Activated T-cell treated with anti-CD3 and anti-CD28 coated beads for 48 hours (primary cell): Measurements from ENCODE around the gene CIITA.
"Not testable (repeated sequence)": the region's sequence is repeated elsewhere in the genome, so short reads cannot be mapped to it uniquely, and the experiment has no call there.

ENCODE experiments used
- DNase-seq: peaks from one replicate; pipeline ENCODE4 v3.0.0-alpha.2; 2020; ENCODE audit warnings: low read depth

CIITA gene, protein sequence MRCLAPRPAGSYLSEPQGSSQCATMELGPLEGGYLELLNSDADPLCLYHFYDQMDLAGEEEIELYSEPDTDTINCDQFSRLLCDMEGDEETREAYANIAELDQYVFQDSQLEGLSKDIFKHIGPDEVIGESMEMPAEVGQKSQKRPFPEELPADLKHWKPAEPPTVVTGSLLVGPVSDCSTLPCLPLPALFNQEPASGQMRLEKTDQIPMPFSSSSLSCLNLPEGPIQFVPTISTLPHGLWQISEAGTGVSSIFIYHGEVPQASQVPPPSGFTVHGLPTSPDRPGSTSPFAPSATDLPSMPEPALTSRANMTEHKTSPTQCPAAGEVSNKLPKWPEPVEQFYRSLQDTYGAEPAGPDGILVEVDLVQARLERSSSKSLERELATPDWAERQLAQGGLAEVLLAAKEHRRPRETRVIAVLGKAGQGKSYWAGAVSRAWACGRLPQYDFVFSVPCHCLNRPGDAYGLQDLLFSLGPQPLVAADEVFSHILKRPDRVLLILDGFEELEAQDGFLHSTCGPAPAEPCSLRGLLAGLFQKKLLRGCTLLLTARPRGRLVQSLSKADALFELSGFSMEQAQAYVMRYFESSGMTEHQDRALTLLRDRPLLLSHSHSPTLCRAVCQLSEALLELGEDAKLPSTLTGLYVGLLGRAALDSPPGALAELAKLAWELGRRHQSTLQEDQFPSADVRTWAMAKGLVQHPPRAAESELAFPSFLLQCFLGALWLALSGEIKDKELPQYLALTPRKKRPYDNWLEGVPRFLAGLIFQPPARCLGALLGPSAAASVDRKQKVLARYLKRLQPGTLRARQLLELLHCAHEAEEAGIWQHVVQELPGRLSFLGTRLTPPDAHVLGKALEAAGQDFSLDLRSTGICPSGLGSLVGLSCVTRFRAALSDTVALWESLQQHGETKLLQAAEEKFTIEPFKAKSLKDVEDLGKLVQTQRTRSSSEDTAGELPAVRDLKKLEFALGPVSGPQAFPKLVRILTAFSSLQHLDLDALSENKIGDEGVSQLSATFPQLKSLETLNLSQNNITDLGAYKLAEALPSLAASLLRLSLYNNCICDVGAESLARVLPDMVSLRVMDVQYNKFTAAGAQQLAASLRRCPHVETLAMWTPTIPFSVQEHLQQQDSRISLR

DNA sequence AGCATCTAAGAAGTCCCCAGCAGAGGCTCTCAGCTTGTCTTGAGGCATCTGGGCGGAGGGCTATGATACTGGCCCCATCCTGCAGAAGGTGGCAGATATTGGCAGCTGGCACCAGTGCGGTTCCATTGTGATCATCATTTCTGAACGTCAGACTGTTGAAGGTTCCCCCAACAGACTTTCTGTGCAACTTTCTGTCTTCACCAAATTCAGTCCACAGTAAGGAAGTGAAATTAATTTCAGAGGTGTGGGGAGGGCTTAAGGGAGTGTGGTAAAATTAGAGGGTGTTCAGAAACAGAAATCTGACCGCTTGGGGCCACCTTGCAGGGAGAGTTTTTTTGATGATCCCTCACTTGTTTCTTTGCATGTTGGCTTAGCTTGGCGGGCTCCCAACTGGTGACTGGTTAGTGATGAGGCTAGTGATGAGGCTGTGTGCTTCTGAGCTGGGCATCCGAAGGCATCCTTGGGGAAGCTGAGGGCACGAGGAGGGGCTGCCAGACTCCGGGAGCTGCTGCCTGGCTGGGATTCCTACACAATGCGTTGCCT is at the start of gene CIITA:
CIITA (plus strand) TSS at position 404 of the 543 bp plus-strand sequence; CDS start at position 533, 129 bp downstream.
- peak; percentile 48 for DNase-seq

DNA sequence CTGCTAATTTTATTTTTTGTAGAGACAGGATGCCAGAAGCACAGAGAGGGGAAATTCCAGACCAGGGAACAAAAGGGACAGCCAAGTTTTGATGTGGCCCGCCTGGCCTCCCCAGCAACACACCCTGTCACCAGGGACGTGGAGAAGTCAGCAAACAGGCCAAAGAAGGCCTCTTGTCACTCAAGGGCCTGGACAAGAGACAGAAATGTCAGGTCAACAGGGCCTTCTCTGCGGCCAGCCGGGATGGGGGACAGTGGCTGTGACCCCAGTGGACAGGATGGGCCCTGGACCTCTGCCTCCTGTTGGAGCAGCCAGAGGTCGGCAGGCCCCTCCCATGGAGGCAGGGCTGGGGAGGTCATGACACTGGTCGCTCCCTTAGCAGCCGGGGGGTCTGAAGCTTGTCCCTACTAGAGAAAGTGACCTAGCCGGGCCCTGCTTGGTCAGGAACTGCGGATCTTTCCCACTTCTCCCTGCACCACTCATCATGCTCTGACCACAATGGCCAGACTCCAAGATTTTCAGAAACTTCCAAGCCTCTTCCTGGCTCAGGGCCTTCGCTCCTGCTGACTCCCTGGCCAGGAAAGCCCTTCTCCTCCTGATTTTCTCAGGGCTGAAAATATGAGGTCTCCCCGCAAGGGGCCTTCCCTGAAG is 49.2 kb upstream of the CIITA start:
- DNase-seq: no peak

DNA sequence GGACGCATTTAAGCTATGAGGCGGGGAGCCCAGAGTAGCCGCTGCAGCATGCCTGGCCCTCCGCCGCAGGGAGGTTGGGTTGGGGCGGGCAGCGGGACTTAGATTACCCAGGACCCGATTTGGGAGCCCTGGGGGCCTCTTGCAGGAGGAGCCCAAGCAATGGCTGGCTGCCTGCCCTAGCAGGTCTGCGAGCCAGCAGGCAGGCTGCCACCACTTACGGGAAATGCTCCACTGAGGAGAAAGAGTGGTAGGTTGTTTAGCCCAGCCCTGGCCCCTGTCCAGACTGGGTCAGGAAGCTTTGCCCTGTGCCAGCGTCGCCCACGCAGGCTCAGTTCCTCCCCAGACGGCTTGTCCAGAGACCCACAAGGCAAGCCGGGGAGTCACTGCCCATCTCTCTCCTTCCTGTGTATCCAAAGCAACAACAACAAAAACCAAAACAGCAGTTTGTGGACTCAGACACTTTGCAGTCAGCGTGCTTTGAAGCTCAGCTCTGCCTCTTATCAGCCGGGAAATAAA is 48.1 kb upstream of the CIITA start:
- DNase-seq: no peak

DNA sequence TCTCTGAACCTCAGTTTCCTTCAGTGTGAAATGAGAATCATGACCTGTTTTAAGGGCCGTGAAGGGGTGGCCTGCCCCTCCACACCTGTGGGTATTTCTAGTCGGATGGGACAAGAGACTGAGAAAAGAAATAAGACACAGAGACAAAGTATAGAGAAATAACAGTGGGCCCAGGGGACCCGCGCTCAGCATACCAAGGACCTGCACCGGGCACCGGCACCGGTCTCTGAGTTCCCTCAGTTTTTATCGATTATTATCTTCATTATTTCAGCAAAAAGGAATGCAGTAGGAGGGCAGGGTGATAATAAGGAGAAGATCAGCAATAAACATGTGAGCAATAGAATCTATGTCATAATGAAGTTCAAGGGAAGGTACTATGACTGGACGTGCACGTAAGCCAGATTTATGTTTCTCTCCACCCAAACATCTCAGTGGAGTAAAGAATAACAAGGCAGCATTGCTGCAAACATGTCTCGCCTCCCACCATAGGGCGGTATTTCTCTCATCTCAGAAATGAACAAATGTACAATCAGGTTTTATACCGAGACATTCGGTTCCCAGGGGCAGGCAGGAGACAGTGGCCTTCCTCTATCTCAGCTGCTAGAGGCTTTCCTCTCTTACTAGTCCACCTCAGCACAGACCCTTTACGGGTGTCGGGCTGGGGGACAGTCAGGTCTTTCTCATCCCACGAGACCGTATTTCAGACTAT is 47.5 kb upstream of the CIITA start:
- not testable (repeated sequence) for DNase-seq

DNA sequence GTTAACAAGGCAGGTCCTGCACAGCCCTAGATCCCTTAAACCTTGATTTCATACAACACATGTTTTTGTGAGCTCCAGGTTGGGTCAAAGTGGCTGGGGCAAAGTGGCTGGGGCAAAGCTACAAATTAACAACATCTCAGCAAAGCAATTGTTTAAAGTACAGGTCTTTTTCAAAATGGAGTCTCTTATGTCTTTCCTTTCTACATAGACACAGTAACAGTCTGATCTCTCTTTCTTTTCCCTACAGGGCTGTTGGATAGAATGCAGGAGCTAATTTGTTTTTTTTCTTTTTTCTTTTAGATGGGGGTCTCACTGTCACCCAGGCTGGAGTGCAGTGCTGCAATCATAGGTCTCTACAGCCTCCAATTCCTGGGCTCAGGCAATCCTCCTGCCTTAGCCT is 46.8 kb upstream of the CIITA start:
- DNase-seq: not testable (repeated sequence)

DNA sequence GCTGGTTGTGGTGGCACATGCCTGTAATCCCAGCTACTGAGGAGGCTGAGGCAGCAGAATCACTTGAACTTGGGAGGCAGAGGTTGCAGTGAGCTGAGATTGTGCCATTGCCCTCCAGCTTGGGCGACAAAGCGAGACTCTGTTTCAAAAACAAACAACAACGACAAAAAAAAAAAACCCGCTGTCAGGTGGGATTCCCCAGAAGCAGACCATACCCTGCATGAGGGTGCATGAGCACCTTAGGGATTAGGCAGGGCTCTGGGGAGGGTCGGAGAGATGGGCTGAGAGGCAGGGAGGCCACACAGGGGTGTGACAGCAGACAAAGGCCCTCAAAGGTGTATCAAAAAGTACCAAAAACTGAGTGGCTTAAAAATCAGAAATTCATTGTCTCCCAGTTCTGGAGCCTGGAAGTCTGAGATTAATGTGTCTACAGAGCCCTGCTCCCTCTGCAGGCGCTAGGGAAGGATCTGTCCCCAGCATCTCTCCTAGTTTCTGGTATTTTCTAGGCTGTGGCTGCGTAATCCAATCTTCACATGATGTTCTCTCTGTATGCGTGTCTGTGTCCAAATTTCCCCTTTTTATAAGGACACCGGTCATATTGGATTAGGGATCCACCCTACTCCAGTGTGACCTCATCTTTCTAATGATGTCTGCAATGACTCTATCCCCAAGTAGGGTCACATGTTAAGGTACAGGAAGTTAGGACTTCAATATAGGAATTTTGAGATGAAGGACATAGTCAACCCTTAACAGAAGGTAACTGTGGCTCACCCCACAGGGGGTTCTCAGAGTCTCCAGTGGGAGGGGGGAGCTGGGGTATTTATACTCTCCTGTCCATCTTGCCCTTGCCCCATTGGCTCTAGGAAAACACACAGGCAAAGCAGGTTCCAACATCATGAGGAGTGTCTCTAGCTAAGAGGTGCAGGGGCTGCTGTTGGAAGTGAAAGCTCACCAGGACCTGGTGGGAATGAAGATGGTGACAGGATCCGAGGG is 44.8 kb upstream of the CIITA start:
- DNase-seq: no peak

DNA sequence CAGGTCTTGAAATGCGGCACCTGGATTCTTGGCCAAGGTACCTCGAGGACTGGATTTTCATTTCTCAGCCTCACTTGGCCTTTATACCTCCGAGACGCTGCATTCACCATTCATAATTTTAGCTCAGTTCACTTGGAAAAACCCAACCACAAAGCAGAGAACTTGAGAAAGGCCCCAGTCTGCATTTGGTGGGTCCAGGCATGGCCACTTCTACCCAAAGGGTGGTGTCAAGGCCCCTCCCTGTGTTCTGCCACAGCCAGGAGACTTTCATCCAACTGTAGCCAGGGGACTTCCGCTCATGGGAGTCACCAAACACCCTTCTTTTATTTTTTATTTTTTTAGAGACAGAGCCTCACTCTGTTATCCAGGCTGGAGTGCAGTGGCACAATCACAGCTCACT is 43.7 kb upstream of the CIITA start:
- no peak for DNase-seq

DNA sequence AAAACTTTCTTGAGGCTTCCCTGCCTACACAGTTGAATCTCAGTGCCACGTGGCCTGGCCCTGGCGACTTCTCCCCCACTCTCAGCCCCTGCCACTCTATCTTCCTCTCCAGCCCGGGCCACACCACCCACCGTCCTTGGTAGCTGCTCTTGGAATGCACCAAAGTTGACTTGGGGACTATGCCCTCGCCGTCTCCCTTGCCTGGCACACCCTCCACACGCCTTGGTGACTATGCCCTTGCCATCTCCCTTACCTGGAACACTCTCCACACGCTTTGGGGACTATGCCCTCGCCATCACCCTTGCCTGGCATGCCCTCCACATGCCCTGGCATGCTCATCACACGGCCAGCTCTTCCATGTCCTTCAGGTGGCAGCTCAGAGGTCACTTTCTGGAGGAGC is 42.9 kb upstream of the CIITA start:
- no peak for DNase-seq

DNA sequence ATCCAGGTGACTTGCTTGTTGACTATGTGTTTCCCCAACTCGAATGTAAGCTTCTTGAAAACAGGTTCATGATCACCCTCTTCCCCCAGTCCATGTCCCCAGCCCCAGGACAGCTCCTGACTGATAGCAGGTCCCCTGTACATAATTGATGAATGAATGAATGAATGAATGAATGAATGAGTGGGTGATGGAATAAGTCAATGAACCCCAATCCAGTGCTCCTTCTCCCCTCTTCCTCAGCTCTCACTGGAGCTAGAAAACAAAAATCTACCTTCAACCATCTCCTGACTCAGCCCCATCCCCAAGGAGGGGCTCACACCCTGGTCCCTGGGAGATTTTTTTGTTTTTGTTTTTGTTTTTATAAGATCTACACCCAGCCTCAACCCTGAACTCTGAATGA is 42.2 kb upstream of the CIITA start:
- DNase-seq: no peak

DNA sequence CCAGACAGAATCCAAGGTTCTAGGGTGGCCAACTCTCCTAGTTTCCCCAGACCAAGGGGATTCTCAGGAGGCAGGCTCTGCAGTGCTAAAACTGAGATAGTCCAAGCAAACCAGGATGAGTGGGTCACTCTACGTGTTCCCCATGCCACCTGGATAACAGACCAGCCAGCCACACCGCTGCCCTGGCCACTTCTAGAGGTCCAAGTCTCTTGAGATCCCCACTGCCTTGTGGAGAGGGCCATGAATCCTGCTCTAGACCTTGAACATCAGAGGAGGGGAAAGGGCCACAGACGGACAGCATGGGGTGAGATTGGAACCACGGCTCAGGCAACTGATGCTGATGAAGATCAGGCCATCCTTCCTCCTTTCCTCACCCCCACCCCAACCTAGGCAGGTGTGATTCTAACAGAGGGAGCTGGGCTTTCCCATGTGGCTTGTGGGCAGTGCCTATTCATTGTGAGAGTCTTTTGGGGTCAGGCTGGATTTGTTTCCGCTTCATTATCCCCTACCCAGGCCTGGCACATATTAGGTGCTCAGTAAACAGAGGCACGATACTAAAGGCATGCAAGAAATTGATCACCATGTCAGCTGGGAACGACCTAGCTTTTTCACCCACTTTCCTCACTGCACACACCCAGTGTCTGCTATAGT is 41.6 kb upstream of the CIITA start:
- peak; percentile 4 for DNase-seq

DNA sequence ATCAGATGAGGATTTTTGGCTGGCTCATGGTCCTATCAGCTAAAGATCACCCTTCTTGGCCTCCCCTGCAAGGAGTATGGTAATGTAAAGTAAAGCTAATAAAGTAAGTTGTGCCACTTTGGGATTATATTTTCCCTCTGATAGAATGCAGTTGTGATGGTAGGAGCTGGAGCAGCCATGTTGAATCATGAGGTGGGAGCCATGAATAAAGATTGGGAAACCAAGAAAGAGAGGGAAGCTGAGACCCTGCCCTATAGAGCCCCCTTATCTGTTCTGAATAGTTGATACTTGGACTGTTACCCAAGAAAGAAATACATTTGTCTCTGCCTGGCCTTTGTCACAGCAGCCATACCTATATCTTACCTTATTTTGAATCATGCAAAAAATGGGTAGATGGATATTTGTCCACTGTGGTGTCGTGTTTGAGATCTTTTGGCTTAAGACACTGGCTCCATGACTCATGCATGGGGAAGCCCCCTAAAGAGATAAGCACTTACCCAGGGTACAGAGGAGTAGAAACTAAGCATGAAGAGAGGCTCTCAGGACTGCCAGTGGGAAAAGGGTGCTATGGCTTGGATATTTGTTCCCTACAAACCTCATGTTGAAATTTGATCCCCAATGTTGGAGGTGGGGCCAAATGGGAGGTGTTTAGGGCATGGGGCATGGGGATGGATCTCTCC is 40.7 kb upstream of the CIITA start:
- DNase-seq: no peak

DNA sequence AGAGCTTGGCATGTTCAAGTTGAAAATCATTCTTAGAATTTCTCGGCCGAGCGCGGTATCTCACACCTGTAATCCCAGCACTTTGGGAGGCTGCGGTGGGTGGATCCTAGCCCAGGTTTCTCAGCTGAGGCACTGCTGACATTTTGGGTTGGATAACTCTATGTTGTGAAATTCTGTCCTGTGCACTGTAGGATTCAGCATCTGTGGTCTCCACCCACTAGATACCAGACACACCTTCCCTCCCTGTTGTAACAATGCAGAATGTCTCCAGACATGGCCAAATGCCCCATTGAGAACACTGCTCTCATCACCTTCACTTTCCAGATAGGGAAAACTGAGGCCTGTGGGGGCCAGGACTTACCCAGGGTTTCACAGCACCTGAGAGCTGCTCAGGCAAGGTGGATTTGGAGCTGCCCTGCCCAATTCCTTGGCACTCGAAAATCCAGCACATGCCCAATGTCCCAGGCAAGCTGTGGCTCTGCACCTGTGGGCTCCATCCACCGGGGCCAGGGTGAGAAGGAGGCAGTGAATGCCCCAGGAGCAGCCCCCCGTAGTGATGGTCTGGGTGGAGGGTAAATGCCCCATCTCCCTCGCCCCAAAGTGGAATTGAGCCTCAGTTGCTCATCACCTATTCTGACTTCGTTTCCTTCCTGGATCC is 38.3 kb upstream of the CIITA start:
- no peak for DNase-seq

DNA sequence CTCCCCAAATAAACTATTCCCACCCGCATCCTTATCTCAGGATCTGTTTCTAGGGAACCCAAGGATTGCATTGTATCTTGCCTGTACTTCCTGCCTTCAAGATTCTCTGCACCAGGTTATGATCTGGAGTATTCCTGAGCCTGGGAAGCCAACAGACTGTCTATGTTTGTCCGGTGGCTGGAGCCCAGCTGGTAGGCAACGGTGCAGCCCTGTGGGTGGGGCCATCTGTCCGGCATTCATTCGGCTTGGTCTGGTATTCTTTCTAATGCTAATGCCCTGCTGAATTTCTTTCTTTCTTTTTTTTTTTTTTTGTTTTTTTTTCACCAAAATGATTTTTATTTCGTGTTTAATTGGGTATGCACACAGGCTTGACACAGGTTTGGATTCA is 37.7 kb upstream of the CIITA start:
- DNase-seq: no peak

DNA sequence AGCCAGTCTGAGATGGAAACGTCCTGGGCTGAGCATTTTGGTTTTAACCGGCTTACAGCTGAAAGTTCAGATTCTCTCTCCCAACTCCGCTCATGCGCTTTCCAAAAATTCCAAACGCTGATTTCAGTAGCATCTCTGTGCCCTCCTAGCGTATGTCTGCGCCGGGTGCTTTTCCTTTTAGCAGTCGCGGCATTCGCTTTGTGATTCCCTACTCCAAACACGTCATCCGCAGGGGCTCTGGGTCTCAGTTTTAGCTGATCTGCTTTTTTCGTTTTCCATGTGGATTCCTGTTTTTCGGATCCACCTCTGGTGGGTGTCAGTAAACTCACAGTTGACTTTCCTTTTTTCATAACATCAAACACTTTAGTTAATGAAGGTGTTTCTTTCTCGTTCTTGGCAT is 36.3 kb upstream of the CIITA start:
- no peak for DNase-seq

DNA sequence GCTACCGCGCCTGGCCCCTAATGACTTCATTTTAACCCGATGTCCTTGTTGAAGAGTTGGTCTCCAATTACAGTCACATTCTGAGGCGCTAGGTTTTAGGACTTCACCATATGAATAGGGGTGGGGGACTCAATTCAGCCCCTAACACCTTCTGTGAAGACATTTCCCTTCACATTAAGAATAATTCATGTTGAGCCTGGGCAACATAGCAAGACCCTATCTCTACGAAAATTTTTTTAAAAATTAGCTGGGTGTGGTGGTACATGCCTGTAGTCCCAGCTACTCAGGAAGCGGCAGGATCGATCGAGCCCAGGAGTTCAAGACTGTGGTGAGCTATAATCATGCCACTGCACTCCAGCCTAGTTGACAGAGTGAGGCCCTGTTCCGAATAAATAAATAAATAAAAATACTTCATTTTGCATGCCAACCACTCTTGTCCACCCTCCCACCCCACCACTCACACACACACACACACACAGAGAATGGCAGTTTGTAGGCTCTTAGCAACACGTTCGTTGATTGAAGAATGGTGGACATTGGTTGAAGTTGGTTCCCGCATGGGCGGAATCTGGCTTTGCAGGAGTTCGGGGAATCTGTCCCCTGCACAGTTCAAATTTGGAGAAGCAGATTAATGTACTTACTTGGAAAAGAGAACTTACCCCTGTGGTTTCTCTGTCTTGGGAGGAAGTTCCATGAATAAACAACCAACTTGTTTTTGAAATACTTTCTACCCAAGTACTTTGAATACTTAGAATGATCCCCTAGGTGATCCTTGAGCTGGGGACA is 30.6 kb upstream of the CIITA start:
- no peak for DNase-seq

DNA sequence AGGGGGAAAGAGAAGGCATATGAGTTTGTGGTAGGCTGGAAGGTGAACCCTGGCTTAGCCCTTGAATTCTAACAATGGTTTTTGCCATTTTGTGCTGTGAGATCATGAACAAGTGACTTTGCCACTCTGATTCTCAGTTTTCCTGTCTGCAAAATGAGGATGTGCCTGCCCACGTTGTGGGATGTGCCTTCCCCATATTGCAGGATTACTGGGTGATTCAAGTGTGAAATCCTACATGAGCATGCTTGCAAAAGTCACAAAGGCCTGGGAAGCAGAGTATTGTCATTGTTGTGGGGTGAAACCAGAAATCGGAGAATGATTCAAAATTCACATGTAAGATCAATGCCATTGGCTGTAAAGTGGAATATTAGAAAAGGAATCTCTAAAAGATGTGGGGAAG is 29.8 kb upstream of the CIITA start:
- DNase-seq: no peak
